GM12878 (cell line): ENCODE results near the gene GSG1L2. TPM values are rescaled to one million over a fixed set of nuclear protein-coding genes. Genes with fewer than 3 reads are reported as not detected.

Experiments
- ATAC-seq: fragments of 200-7000 bp; cut with Tn5 transposase; 3 replicates; pipeline ENCODE4 v1.9.1; 2020; ENCODE audit warnings: mild to moderate bottlenecking, moderate library complexity
- BruUV-seq: library from RNA; stranded (reverse); fragments of 400-500 nt; replicated peaks from 2 replicates; lab custom pipeline; 2021; lab: Mats Ljungman, UMichigan
- CTCF ChIA-PET: fragments of 300-600 bp; sonication (Branson Sonifier 250); formaldehyde crosslinking; extraction: SDS; loops from one replicate; lab custom pipeline; 2021; ENCODE audit warnings: inconsistent platforms; lab: Yijun Ruan, JAX
- POLR2A ChIA-PET: fragments of 350-600 bp; formaldehyde crosslinking; extraction: SDS; loops from one replicate; lab custom pipeline; 2021; ENCODE audit warnings: inconsistent platforms; lab: Charles Lee
- RAD21 ChIA-PET: fragments of 300-600 bp; sonication (Branson Sonifier 250); formaldehyde crosslinking; loops from one replicate; lab custom pipeline; 2023; ENCODE audit warnings: antibody characterized with exemption; ENCODE audit not compliant: unreplicated experiment; lab: Charles Lee
- SMC1A ChIA-PET: fragments of 300-600 bp; sonication (Branson Sonifier 250); formaldehyde crosslinking; loops from one replicate; lab custom pipeline; 2023; ENCODE audit not compliant: unreplicated experiment, uncharacterized antibody; lab: Charles Lee
- DNase-seq: peaks from one replicate; pipeline ENCODE4 v3.0.0-alpha.2; 2011; ENCODE audit warnings: low read depth, low spot score
- FAIRE-seq: peaks from 3 replicates; lab custom pipeline; 2011; peaks lifted over from hg19 to GRCh38; lab: Jason Lieb, UNC
- H2AFZ ChIP-seq: 2 replicates; pipeline ENCODE4 v1.6.0; 2011; ENCODE audit warnings: low read depth, low read length, control low read depth; ENCODE audit not compliant: control insufficient read depth
- H3K27ac ChIP-seq: 2 replicates; pipeline ENCODE4 v1.5.1; 2011; ENCODE audit warnings: control low read depth; ENCODE audit not compliant: control insufficient read depth, insufficient read depth
- H3K27me3 ChIP-seq, 2 experiments: replicated peaks in 1 of 2; 2 replicates each; pipeline versions ENCODE4 v1.6.0 to v1.6.1; 2011; ENCODE audit warnings: low read length in 1 of 2; ENCODE audit not compliant: control insufficient read depth in 2 of 2, insufficient read depth in 2 of 2
- H3K36me3 ChIP-seq, 2 experiments: 2 replicates each; pipeline ENCODE4 v1.5.1; 2011; ENCODE audit warnings: low read length in 1 of 2; ENCODE audit not compliant: control insufficient read depth in 2 of 2, insufficient read depth in 2 of 2
- H3K4me1 ChIP-seq: 2 replicates; pipeline ENCODE4 v1.6.1; 2011; ENCODE audit warnings: mild to moderate bottlenecking, low read length, moderate library complexity, mixed read lengths; ENCODE audit not compliant: control insufficient read depth, insufficient read depth
- H3K4me2 ChIP-seq: 2 replicates; pipeline ENCODE4 v1.6.0; 2011; ENCODE audit warnings: control low read depth; ENCODE audit not compliant: control insufficient read depth, insufficient read depth
- H3K4me3 ChIP-seq: fragments of 200-600 bp; sonication (generic); 2 replicates; pipeline ENCODE4 v1.5.1; 2016
- H3K79me2 ChIP-seq: 2 replicates; pipeline ENCODE4 v1.6.0; 2011; ENCODE audit warnings: low read length; ENCODE audit not compliant: control insufficient read depth, insufficient read depth
- H3K9ac ChIP-seq: 2 replicates; pipeline ENCODE4 v1.8.0; 2011; ENCODE audit warnings: low read length, control low read depth, mixed read lengths; ENCODE audit not compliant: control insufficient read depth, insufficient read depth
- H3K9me3 ChIP-seq: replicated peaks from 3 replicates; pipeline ENCODE4 v1.5.1; 2011; ENCODE audit warnings: mild to moderate bottlenecking, low read length; ENCODE audit not compliant: control insufficient read depth, insufficient read depth
- H4K20me1 ChIP-seq: 2 replicates; pipeline ENCODE4 v1.6.0; 2011; ENCODE audit not compliant: control insufficient read depth, insufficient read depth
- CBFB ChIP-seq: IDR thresholded peaks from 2 replicates; pipeline ENCODE4 v1.6.1; 2016; ENCODE audit warnings: antibody characterized with exemption, low read depth
- CBX3 ChIP-seq: fragments of 200-600 bp; sonication (generic); IDR thresholded peaks from 2 replicates; pipeline ENCODE4 v1.6.1; 2016; ENCODE audit warnings: low read depth, borderline replicate concordance
- CEBPZ ChIP-seq: fragments of 150-350 bp; IDR thresholded peaks from 2 replicates; pipeline ENCODE4 v1.6.1; 2016; ENCODE audit warnings: low read depth, low read length
- CREB1 ChIP-seq: IDR thresholded peaks from 2 replicates; pipeline ENCODE4 v1.6.1; 2012; ENCODE audit warnings: low read depth, mild to moderate bottlenecking, inconsistent platforms
- EED ChIP-seq: sonication (generic); IDR thresholded peaks from 2 replicates; pipeline ENCODE4 v1.6.1; 2016; ENCODE audit warnings: antibody characterized with exemption, low read depth
- EZH2 ChIP-seq: IDR thresholded peaks from 2 replicates; pipeline ENCODE4 v1.6.1; 2012; ENCODE audit warnings: low read depth, mild to moderate bottlenecking, control low read depth, inconsistent platforms, low read length, borderline replicate concordance; ENCODE audit not compliant: control insufficient read depth
- FOXM1 ChIP-seq: IDR thresholded peaks from 2 replicates; pipeline ENCODE4 v1.6.1; 2012; ENCODE audit warnings: low read depth, mild to moderate bottlenecking, inconsistent platforms, low read length, moderate library complexity
- MEF2B ChIP-seq: fragments of 450-650 bp; IDR thresholded peaks from 2 replicates; pipeline ENCODE4 v1.6.1; 2018; ENCODE audit warnings: mild to moderate bottlenecking, moderate library complexity; ENCODE audit not compliant: partially characterized antibody, poor library complexity, severe bottlenecking
- MYB ChIP-seq: fragments of 150-350 bp; IDR thresholded peaks from 2 replicates; pipeline ENCODE4 v1.6.1; 2014; ENCODE audit warnings: mild to moderate bottlenecking, low read depth, low read length, borderline replicate concordance
- NFXL1 ChIP-seq: fragments of 450-650 bp; IDR thresholded peaks from 2 replicates; pipeline ENCODE4 v1.6.1; 2017; ENCODE audit warnings: antibody characterized with exemption, mild to moderate bottlenecking, borderline replicate concordance
- NR2C2 ChIP-seq: IDR thresholded peaks from 2 replicates; pipeline ENCODE4 v1.6.1; 2011; ENCODE audit warnings: borderline replicate concordance, low read depth; ENCODE audit not compliant: control insufficient read depth, insufficient read length
- PAX5 ChIP-seq: IDR thresholded peaks from 2 replicates; pipeline ENCODE4 v1.6.1; 2011; ENCODE audit warnings: low read depth, low read length, borderline replicate concordance
- SKIL ChIP-seq: fragments of 450-650 bp; IDR thresholded peaks from 2 replicates; pipeline ENCODE4 v1.6.1; 2017; ENCODE audit warnings: mild to moderate bottlenecking, low read depth, inconsistent platforms; ENCODE audit not compliant: poor library complexity, severe bottlenecking
- TARDBP ChIP-seq: IDR thresholded peaks from 2 replicates; pipeline ENCODE4 v1.6.1; 2016; ENCODE audit warnings: borderline replicate concordance
- ZNF384 ChIP-seq: IDR thresholded peaks from 2 replicates; pipeline ENCODE4 v1.6.1; 2012; ENCODE audit warnings: low read depth, mild to moderate bottlenecking, low read length, improper control_type of control experiment, borderline replicate concordance
- WGBS: methylation state at CpG from one replicate; pipeline ENCODE4 v1.1.6; 2016; ENCODE audit warnings: low lambda C conversion rate; ENCODE audit not compliant: insufficient replicate concordance, insufficient coverage; ENCODE audit errors: missing lambda C conversion rate; 5-methylcytosine and 5-hydroxymethylcytosine counted together
- in situ Hi-C: fragments of 300-500 bp; cut with MboI; formaldehyde crosslinking; loops from 9 replicates; pipeline ENCODE4 v1.14.3; 2018; ENCODE audit warnings: mixed read lengths
- intact Hi-C: fragments of 100-400 bp; cut with micrococcal nuclease; formaldehyde crosslinking; loops from one replicate; pipeline ENCODE4 v1.14.2; 2022; ENCODE audit not compliant: unreplicated experiment
- polyA plus RNA-seq, 11 experiments: library from polyadenylated mRNA; depleted of rRNA in 4 of 11; unstranded in 6 of 11; stranded (reverse) in 5 of 11; fragments of >200 nt; fragmentation: Nextera tagmentation in 4 of 11; fragmentation: Illumina TruSeq in 1 of 11; extraction: Ambion mirVana in 4 of 11; extraction: Trizol in 1 of 11; gene quantifications; 1 replicate in 1 of 11; 2 replicates in 10 of 11; pipeline versions ENCODE4 v1.2.1 to v1.2.3, GENCODE V29; 2011 to 2016; ENCODE audit warnings: inconsistent platforms in 2 of 11, missing spikeins in 2 of 11, low read depth in 1 of 11
- total RNA-seq, 4 experiments: library from RNA; depleted of rRNA in 3 of 4; stranded (reverse); fragments of >200 nt in 3 of 4; fragmentation: Illumina TruSeq in 1 of 4; extraction: Trizol in 1 of 4; gene quantifications; 2 replicates each; pipeline versions ENCODE4 v1.2.1 to v1.2.3, GENCODE V29; 2013 to 2021

Gene GSG1L2
- total and polyA plus RNA-seq, 10 of the 15 experiments (the other 5 are each of a cell fraction or from before 2014, with no cell fraction given): not detected

- ChIA-PET CTCF (no interaction called here), SMC1A (no interaction called here), POLR2A (no interaction called here), RAD21 (no interaction called here)
- in situ Hi-C loops (no loop called here), intact Hi-C loops (no loop called here)
- no peak within 1 kb of the TSS for H3K9ac ChIP-seq
- ATAC-seq (no peak), DNase-seq (no peak), FAIRE-seq (no peak)
- no peak within 1 kb of the TSS for H3K27ac ChIP-seq
- no peak for TF ChIP-seq CBFB
- no peak for TF ChIP-seq SKIL
- TF ChIP-seq MEF2B: no peak
- TF ChIP-seq TARDBP: no peak
- no peak for TF ChIP-seq EED
- TF ChIP-seq MYB: no peak
- TF ChIP-seq CEBPZ: no peak
- no peak for TF ChIP-seq PAX5
- TF ChIP-seq CREB1: no peak
- no peak for TF ChIP-seq NR2C2
- TF ChIP-seq CBX3: no peak
- TF ChIP-seq NFXL1: no peak
- no peak for TF ChIP-seq ZNF384
- no peak for TF ChIP-seq FOXM1
- no peak for TF ChIP-seq EZH2
- H3K9me3 ChIP-seq: no peaks in the 10 kb centered on the region
- no peak within 1 kb of the TSS for H2AFZ ChIP-seq
- no peak within 1 kb of the TSS for H3K4me2 ChIP-seq
- WGBS: 16% methylated on average over 15 of the region's 15 CpGs
- no peaks in the 10 kb centered on the region for H3K4me1 ChIP-seq
- no TSS peak for BruUV-seq
- H3K27me3 ChIP-seq: no peaks in the 10 kb centered on the region
- no peaks in the 10 kb centered on the region for H4K20me1 ChIP-seq
- H3K36me3 ChIP-seq: no peaks in the 10 kb centered on the region
- no peak within 1 kb of the TSS for H3K4me3 ChIP-seq
- H3K79me2 ChIP-seq: no peaks in the 10 kb centered on the region
Observed at GRCh38 chr17:9790889-9791876, 30.7 kb downstream of the GSG1L2 start, which contains the start of gene DHRS7C. DHRS7C (minus strand) TSS chr17:9791592; CDS start chr17:9791284, 308 bp downstream.
